Testis (tissue), 2 donors: Measurements from ENCODE around the gene ACACB.

Source experiments
- CTCF ChIP-seq, 3 experiments: fragments of 450-650 bp in 2 of 3; fragments of 200-600 bp in 1 of 3; sonication (generic) in 1 of 3; IDR thresholded peaks; one replicate each; pipeline ENCODE4 v1.5.1; 2016 to 2019; ENCODE audit warnings: antibody characterized with exemption in 3 of 3, mild to moderate bottlenecking in 2 of 3, moderate library complexity in 1 of 3
- POLR2A ChIP-seq: fragments of 450-650 bp; IDR thresholded peaks from one replicate; pipeline ENCODE4 v1.6.1; 2017; ENCODE audit warnings: antibody characterized with exemption, mild to moderate bottlenecking, moderate library complexity

- TF ChIP-seq CTCF (IDR thresholded peaks at IDR 0.05): no peak
- no peak for TF ChIP-seq POLR2A
Observed at GRCh38 chr12:109201496-109201885, 85.1 kb downstream of the ACACB start.
